B cell (primary cell): ENCODE measurements around the gene RPS14. TPM values are rescaled to one million over a fixed set of nuclear protein-coding genes. Genes with fewer than 3 reads are reported as not detected.

Experiments
- ATAC-seq: fragments of 200-7000 bp; cut with Tn5 transposase; one replicate; pipeline ENCODE4 v1.10.0; 2021; ENCODE audit warnings: low read depth, mild to moderate bottlenecking, moderate number of reproducible peaks, moderate library complexity
- CTCF ChIA-PET: fragments of 350-600 bp; sonication (Branson Sonifier 250); formaldehyde crosslinking; loops from one replicate; lab custom pipeline; 2021; ENCODE audit warnings: antibody characterized with exemption, inconsistent platforms; lab: Charles Lee
- POLR2A ChIA-PET: fragments of 350-600 bp; sonication (Branson Sonifier 250); formaldehyde crosslinking; loops from one replicate; lab custom pipeline; 2021; ENCODE audit warnings: antibody characterized with exemption; lab: Charles Lee
- DNase-seq: peaks from one replicate; pipeline ENCODE4 v3.0.0; 2013
- H2AFZ ChIP-seq: 2 replicates; pipeline ENCODE4 v1.6.1; 2012; ENCODE audit warnings: mild to moderate bottlenecking, low read depth, low read length; ENCODE audit not compliant: insufficient read depth, poor library complexity, severe bottlenecking
- H3K27ac ChIP-seq, 2 donors: 1 replicate in 1 of 2; 2 replicates in 1 of 2; pipeline ENCODE4 v1.5.1; 2012 to 2013; ENCODE audit warnings: low read length in 2 of 2, mild to moderate bottlenecking in 2 of 2, moderate library complexity in 1 of 2
- H3K27me3 ChIP-seq, 4 experiments: fragments of 200-600 bp in 1 of 4; sonication (generic) in 1 of 4; replicated peaks in 1 of 4; 1 replicate in 2 of 4; 2 replicates in 2 of 4; pipeline versions ENCODE4 v1.6.1 to v1.7.0; 2013 to 2016; ENCODE audit warnings: low read length in 3 of 4, mild to moderate bottlenecking in 2 of 4, mixed read lengths in 1 of 4, moderate library complexity in 1 of 4; ENCODE audit not compliant: insufficient read depth in 4 of 4, control insufficient read depth in 3 of 4; ENCODE audit errors: control extremely low read depth in 1 of 4
- H3K36me3 ChIP-seq, 2 experiments: replicated peaks in 1 of 2; 1 replicate in 1 of 2; 2 replicates in 1 of 2; pipeline versions ENCODE4 v1.6.1 to v1.7.1; 2013; ENCODE audit warnings: low read length in 1 of 2; ENCODE audit not compliant: insufficient read depth in 2 of 2, control insufficient read depth in 1 of 2; ENCODE audit errors: control extremely low read depth in 1 of 2, extremely low read depth in 1 of 2
- H3K4me1 ChIP-seq, 2 donors: fragments of 200-600 bp in 1 of 2; sonication (generic) in 1 of 2; 1 replicate in 1 of 2; 2 replicates in 1 of 2; pipeline versions ENCODE4 v1.5.1 to v1.6.1; 2013 to 2017; ENCODE audit warnings: low read length in 2 of 2; ENCODE audit not compliant: control insufficient read depth in 2 of 2, insufficient read depth in 2 of 2
- H3K4me2 ChIP-seq: replicated peaks from 2 replicates; pipeline ENCODE3; 2012; ENCODE audit warnings: mild to moderate bottlenecking, low read depth, low read length; ENCODE audit not compliant: poor library complexity, severe bottlenecking
- H3K4me3 ChIP-seq, 5 experiments: fragments of 200-600 bp in 1 of 5; sonication (generic) in 1 of 5; 1 replicate in 3 of 5; 2 replicates in 2 of 5; pipeline versions ENCODE4 v1.5.1 to v1.7.0; 2011 to 2016; ENCODE audit warnings: low read length in 4 of 5, mild to moderate bottlenecking in 4 of 5, low read depth in 2 of 5, control low read depth in 1 of 5, moderate library complexity in 1 of 5; ENCODE audit not compliant: insufficient read depth in 1 of 5; ENCODE audit errors: control extremely low read depth in 1 of 5, extremely low read depth in 1 of 5
- H3K79me2 ChIP-seq: fragments of 200-600 bp; sonication (generic); one replicate; pipeline ENCODE4 v1.6.0; 2016; ENCODE audit warnings: low read length; ENCODE audit not compliant: control insufficient read depth, insufficient read depth
- H3K9ac ChIP-seq: fragments of 200-600 bp; sonication (generic); 2 replicates; pipeline ENCODE4 v1.6.1; 2017; ENCODE audit warnings: mild to moderate bottlenecking, low read length, moderate library complexity
- H3K9me3 ChIP-seq, 3 donors: one replicate each; pipeline versions ENCODE4 v1.6.1 to v1.7.1; 2013; ENCODE audit warnings: low read length in 2 of 3; ENCODE audit not compliant: control insufficient read depth in 2 of 3, insufficient read depth in 1 of 3; ENCODE audit errors: control extremely low read depth in 1 of 3
- H4K20me1 ChIP-seq: 2 replicates; pipeline ENCODE4 v1.6.0; 2012; ENCODE audit warnings: mild to moderate bottlenecking, low read length; ENCODE audit not compliant: insufficient read depth, control insufficient read depth, poor library complexity, severe bottlenecking
- H3K27ac Mint-ChIP-seq: one replicate; pipeline ENCODE4 v1.8.0; 2021; ENCODE audit warnings: mixed read lengths
- H3K27me3 Mint-ChIP-seq: one replicate; pipeline ENCODE4 v1.8.0; 2021; ENCODE audit warnings: mixed read lengths
- H3K4me1 Mint-ChIP-seq: one replicate; pipeline ENCODE4 v1.8.0; 2021; ENCODE audit warnings: mixed read lengths
- H3K4me3 Mint-ChIP-seq: one replicate; pipeline ENCODE4 v1.8.0; 2021; ENCODE audit warnings: mixed read lengths
- H3K9me3 Mint-ChIP-seq: one replicate; pipeline ENCODE4 v1.8.0; 2022; ENCODE audit warnings: mixed read lengths; ENCODE audit not compliant: insufficient read depth
- CTCF ChIP-seq: fragments of 200-600 bp; IDR thresholded peaks from one replicate; pipeline ENCODE4 v1.8.0; 2022; ENCODE audit warnings: antibody characterized with exemption, mild to moderate bottlenecking
- EZH2 ChIP-seq: IDR thresholded peaks from 2 replicates; pipeline ENCODE4 v1.6.1; 2012; ENCODE audit warnings: borderline replicate concordance, low read depth, mild to moderate bottlenecking, moderate library complexity, low read length; ENCODE audit not compliant: insufficient read depth, poor library complexity, severe bottlenecking
- WGBS: methylation state at CpG from one replicate; pipeline ENCODE4 v1.1.5; 2013; ENCODE audit warnings: missing lambda C conversion rate; ENCODE audit not compliant: insufficient coverage; 5-methylcytosine and 5-hydroxymethylcytosine counted together
- intact Hi-C: fragments of 100-400 bp; cut with micrococcal nuclease; formaldehyde crosslinking; loops from one replicate; pipeline ENCODE4 v1.10.0; 2022
- polyA plus RNA-seq: library from polyadenylated mRNA; depleted of rRNA; stranded (reverse); fragments of >200 nt; gene quantifications from 2 replicates; pipeline ENCODE4 v1.2.3, GENCODE V29; 2012
- total RNA-seq, 2 donors: library from RNA; stranded (reverse); fragments of 120-200 nt in 1 of 2; gene quantifications; 1 replicate in 1 of 2; 2 replicates in 1 of 2; pipeline versions ENCODE4 v1.2.3 to v1.2.4, GENCODE V29; 2013 to 2022

RPS14 gene
- total and polyA plus RNA-seq, 2 donors (not counting 1 experiment from before 2014, with no cell fraction given) = 3,740 to 6,881 TPM

GRCh38 chr5:150440948-150441812 lies 8.4 kb downstream of the RPS14 start:
- H3K4me2 ChIP-seq = no peak overlapping the region
- H3K4me1 ChIP-seq = peaks cover 5% of the 10 kb centered on the region in 2 donors
- peaks cover 0 to 33% of the 10 kb centered on the region in 2 experiments for H3K36me3 ChIP-seq
- H4K20me1 ChIP-seq = peaks cover 22% of the 10 kb centered on the region
- DNase-seq (no peak), ATAC-seq (no peak)
- Mint-ChIP-seq H3K4me3 (no peak overlapping the region), H3K9me3 (no peaks in the 10 kb centered on the region), H3K4me1 (peaks cover 8% of the 10 kb centered on the region), H3K27me3 (no peaks in the 10 kb centered on the region), H3K27ac (peak overlapping the region; percentile 55)
- TF ChIP-seq EZH2 (no peak), CTCF (no peak)
- intact Hi-C loops = no loop called here
- ChIA-PET POLR2A (no interaction called here), CTCF (interaction anchor here (1.0 to 14.4 kb wide), 3 partner anchors 8 to 41 kb away, joined by 3 to 396 read pairs (median 7); partner anchors contain the start of gene RPS14)
- WGBS = 98% methylated on average over 10 of the region's 12 CpGs
- H3K9me3 ChIP-seq = no peaks in the 10 kb centered on the region
- peaks cover 7% of the 10 kb centered on the region for H3K79me2 ChIP-seq
- H2AFZ ChIP-seq = no peak overlapping the region
- H3K9ac ChIP-seq = no peak overlapping the region
- no peaks in the 10 kb centered on the region for H3K27me3 ChIP-seq
- H3K4me3 ChIP-seq = no peak overlapping the region
- H3K27ac ChIP-seq = no peak overlapping the region
